Large intestine (tissue), 1 donor: ENCODE measurements around the gene CBLN1. TPM values are rescaled to one million over a fixed set of nuclear protein-coding genes. Genes with fewer than 3 reads are reported as not detected.

ENCODE experiments used
- polyA plus RNA-seq: library from polyadenylated mRNA; unstranded; fragments of 120-200 nt; gene quantifications from one replicate; pipeline ENCODE4 v1.2.1, GENCODE V29; 2013

The CBLN1 gene
- polyA plus RNA-seq, 1 donor = 1.8 TPM

Other genes starting within 250 kb of the CBLN1 start
- gene C16orf78, start 92.0 kb upstream of the CBLN1 start, polyA plus RNA-seq = not detected